ENCODE data around the gene OR10H4. TPM values are rescaled to one million over a fixed set of nuclear protein-coding genes. Genes with fewer than 3 reads are reported as not detected.
"Not testable (repeated sequence)": the region's sequence is repeated elsewhere in the genome, so short reads cannot be mapped to it uniquely, and the experiment has no call there.

The OR10H4 gene
- total and polyA plus RNA-seq, 11 donors = not detected

DNA sequence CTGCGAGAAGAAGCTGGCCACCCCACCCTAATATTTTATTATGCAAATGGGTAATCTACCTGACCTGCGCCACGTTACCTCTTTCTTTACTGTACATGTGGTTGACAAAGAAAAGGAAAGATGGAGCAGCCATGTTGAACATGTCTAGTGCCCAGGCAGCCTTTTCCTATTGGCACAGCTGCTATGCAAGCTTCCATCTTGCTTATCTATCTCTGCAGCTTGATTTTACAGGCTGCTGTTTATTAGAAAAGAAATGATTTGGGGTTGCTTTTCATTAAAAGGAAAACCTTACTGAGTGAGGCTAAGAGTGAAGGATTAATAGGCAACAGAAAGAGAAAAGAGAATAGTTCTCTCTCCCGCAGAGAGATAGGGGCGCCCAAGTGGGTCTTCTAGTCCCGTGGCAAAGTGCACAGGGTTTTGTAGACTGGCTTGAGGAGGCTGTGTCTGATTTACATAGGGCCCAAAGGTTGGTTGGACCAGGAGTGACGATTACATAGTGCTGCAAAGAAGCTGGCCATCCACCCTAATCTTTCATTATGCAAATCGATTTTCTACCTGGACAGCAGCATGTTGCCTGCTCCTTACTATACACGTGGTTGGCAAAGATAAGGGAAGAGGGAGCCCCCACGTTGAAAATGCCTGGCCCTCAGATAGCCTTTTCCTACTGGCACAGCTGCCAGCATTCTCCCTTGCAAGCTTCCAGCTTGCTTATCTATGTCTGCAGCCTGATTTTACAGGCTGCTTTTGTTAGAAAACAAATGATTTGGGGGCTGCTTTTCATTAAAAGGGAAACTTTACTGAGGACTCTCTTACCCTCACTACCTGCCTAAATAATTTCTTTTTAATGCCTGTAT, 28.3 kb downstream of the OR10H4 start:
- Histone ChIP-seq H3K27ac (no peak overlapping the region), H3K27me3 (peaks cover 0 to 21% (median 5%) of the 10 kb centered on the region in 9 donors), H3K4me1 (no peaks in the 10 kb centered on the region), H3K4me3 (no peak overlapping the region), H3K36me3 (no peaks in the 10 kb centered on the region), H3K9me3 (peaks cover 0 to 12% (median 2%) of the 10 kb centered on the region in 12 donors)
- no peak for DNase-seq
- 37 to 57% (median 50%) methylated on average over 10 of the region's 10 CpGs for WGBS, 4 donors
- intact Hi-C loops (cut with DNase I) = no loop called here
- TF ChIP-seq, protein P1, sequence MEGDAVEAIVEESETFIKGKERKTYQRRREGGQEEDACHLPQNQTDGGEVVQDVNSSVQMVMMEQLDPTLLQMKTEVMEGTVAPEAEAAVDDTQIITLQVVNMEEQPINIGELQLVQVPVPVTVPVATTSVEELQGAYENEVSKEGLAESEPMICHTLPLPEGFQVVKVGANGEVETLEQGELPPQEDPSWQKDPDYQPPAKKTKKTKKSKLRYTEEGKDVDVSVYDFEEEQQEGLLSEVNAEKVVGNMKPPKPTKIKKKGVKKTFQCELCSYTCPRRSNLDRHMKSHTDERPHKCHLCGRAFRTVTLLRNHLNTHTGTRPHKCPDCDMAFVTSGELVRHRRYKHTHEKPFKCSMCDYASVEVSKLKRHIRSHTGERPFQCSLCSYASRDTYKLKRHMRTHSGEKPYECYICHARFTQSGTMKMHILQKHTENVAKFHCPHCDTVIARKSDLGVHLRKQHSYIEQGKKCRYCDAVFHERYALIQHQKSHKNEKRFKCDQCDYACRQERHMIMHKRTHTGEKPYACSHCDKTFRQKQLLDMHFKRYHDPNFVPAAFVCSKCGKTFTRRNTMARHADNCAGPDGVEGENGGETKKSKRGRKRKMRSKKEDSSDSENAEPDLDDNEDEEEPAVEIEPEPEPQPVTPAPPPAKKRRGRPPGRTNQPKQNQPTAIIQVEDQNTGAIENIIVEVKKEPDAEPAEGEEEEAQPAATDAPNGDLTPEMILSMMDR (IDR thresholded peaks at IDR 0.05) = no peak
- TF ChIP-seq POLR2A (IDR thresholded peaks at IDR 0.05) = no peak
- no peak for ATAC-seq

DNA sequence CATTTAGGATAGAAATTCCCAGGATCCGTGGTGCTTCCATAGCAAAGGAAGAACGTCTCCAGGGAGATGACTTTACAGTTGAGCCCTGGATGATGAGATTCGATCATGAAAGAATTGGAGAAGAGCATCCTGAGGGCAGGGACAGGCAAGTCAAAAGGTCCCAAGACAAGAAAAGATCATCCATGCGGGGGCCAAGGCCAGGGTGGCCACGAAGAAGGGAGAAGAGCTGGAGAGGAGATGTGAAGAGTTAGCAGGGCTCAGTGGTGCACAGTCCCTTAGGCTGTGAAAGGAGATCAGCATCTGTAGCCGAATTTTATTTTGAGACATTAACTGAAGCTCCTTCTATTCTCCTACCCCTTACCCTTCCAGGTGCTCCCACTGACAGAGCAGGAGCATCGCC, 28.9 kb downstream of the OR10H4 start:
- no peak overlapping the region for H3K27ac ChIP-seq
- WGBS, 4 donors = 49 to 69% (median 61%) methylated on average over 7 of the region's 7 CpGs
- peaks cover 0 to 21% (median 7%) of the 10 kb centered on the region in 9 donors for H3K27me3 ChIP-seq
- no peaks in the 10 kb centered on the region for H3K36me3 ChIP-seq
- H3K9me3 ChIP-seq = peaks cover 0 to 18% (median 6%) of the 10 kb centered on the region in 12 donors
- DNase-seq = no peak
- ATAC-seq = no peak
- intact Hi-C loops (cut with DNase I) = no loop called here
- TF ChIP-seq POLR2A (IDR thresholded peaks at IDR 0.05) = no peak
- TF ChIP-seq, protein P1 (IDR thresholded peaks at IDR 0.05) = no peak
- no peak overlapping the region for H3K4me3 ChIP-seq
- H3K4me1 ChIP-seq = no peaks in the 10 kb centered on the region

DNA sequence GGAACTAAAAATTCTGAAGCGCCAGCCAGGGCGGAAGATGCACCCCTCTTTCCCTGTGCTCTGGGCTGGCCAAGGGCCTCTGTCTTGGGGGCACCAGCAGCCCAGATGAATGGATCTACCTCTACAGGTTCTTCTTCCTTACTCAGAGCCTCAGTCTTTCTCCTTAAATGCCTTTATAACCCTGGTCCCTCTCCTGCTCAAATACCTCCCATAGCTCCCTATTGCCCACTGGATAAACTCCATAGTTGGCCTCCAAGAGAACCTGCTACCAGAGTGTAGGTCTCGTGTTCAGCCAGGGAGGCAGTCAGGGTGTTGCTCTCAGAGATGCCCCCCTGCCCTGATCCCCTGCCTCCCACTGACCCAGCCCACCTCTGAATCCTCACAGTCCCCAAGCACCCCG, 30.5 kb downstream of the OR10H4 start:
- WGBS, 4 donors = 67 to 92% (median 82%) methylated on average over 4 of the region's 4 CpGs
- no peak overlapping the region for H3K27ac ChIP-seq
- ATAC-seq (no peak), DNase-seq (no peak)
- intact Hi-C loops (cut with DNase I) = no loop called here
- no peaks in the 10 kb centered on the region for H3K4me1 ChIP-seq
- TF ChIP-seq POLR2A (IDR thresholded peaks at IDR 0.05) = no peak
- TF ChIP-seq, protein P1 (IDR thresholded peaks at IDR 0.05) = no peak
- no peaks in the 10 kb centered on the region for H3K36me3 ChIP-seq
- H3K4me3 ChIP-seq = no peak overlapping the region
- peaks cover 0 to 29% (median 9%) of the 10 kb centered on the region in 12 donors for H3K9me3 ChIP-seq
- peaks cover 0 to 21% (median 7%) of the 10 kb centered on the region in 9 donors for H3K27me3 ChIP-seq

DNA sequence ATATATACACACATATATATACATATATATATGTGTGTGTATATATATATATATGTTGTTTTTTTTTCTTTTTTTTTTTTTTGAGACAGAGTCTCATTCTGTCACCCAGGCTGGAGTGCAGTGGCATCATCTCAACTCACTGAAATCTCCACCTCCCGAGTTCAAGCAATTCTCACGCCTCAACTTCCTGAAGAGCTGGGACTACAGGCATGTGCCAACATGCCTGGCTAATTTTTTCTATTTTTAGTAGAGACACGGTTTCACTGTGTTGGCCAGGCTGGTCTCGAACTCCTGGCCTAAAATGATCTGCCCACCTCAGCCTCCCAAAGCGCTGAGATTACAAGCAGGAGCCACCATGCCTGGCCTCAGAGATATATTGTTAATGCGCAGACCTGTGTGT, 37.0 kb downstream of the OR10H4 start:
- ATAC-seq; intact Hi-C loops (cut with DNase I); H3K36me3 ChIP-seq; DNase-seq; H3K4me3 ChIP-seq; H3K27ac ChIP-seq: not testable (repeated sequence)
- Histone ChIP-seq H3K4me1 (peaks cover 0 to 17% (median 0%) of the 10 kb centered on the region in 12 donors), H3K27me3 (peaks cover 0 to 16% (median 3%) of the 10 kb centered on the region in 9 donors), H3K9me3 (peaks cover 0 to 29% (median 9%) of the 10 kb centered on the region in 12 donors)
- 57 to 68% (median 65%) methylated on average over 6 of the region's 6 CpGs for WGBS, 4 donors
